GM23248 (cell line): ENCODE measurements around the gene THSD7A. TPM values are rescaled to one million over a fixed set of nuclear protein-coding genes. Genes with fewer than 3 reads are reported as not detected.

Source experiments
- DNase-seq: peaks from one replicate; pipeline ENCODE4 v3.0.0-alpha.2; 2015
- H2AFZ ChIP-seq: fragments of 200-600 bp; sonication (generic); 2 replicates; pipeline ENCODE4 v1.6.1; 2016; ENCODE audit warnings: antibody characterized with exemption
- H3F3A ChIP-seq: fragments of 200-600 bp; sonication (generic); 2 replicates; pipeline ENCODE4 v1.6.1; 2016; ENCODE audit warnings: mild to moderate bottlenecking, antibody characterized with exemption, mixed run types; ENCODE audit not compliant: insufficient read depth
- H3K27ac ChIP-seq: fragments of 200-600 bp; sonication (generic); 2 replicates; pipeline ENCODE4 v1.5.1; 2016; ENCODE audit warnings: mild to moderate bottlenecking
- H3K27me3 ChIP-seq: fragments of 200-600 bp; sonication (generic); replicated peaks from 2 replicates; pipeline ENCODE4 v1.6.1; 2016; ENCODE audit warnings: mild to moderate bottlenecking; ENCODE audit not compliant: insufficient read depth
- H3K36me3 ChIP-seq: fragments of 200-600 bp; sonication (generic); 2 replicates; pipeline ENCODE4 v1.6.1; 2016; ENCODE audit warnings: low read depth, mild to moderate bottlenecking
- H3K4me1 ChIP-seq: fragments of 200-600 bp; sonication (generic); 2 replicates; pipeline ENCODE4 v1.6.1; 2016; ENCODE audit warnings: mild to moderate bottlenecking; ENCODE audit not compliant: insufficient read depth
- H3K4me2 ChIP-seq: fragments of 200-600 bp; sonication (generic); one replicate; pipeline ENCODE4 v1.6.1; 2016; ENCODE audit warnings: mild to moderate bottlenecking; ENCODE audit not compliant: unreplicated experiment
- H3K4me3 ChIP-seq: fragments of 200-600 bp; sonication (generic); 2 replicates; pipeline ENCODE4 v1.5.1; 2016; ENCODE audit warnings: mild to moderate bottlenecking
- H3K79me2 ChIP-seq: fragments of 200-600 bp; sonication (generic); 2 replicates; pipeline ENCODE4 v1.6.1; 2016; ENCODE audit warnings: mild to moderate bottlenecking; ENCODE audit not compliant: insufficient read depth
- H3K9ac ChIP-seq: fragments of 200-600 bp; sonication (generic); 2 replicates; pipeline ENCODE4 v1.6.1; 2016; ENCODE audit warnings: mild to moderate bottlenecking
- H3K9me2 ChIP-seq: fragments of 200-600 bp; sonication (generic); 2 replicates; pipeline ENCODE4 v1.6.1; 2016; ENCODE audit warnings: mixed run types, mild to moderate bottlenecking, moderate library complexity; ENCODE audit not compliant: insufficient read depth
- H3K9me3 ChIP-seq: fragments of 200-600 bp; sonication (generic); one replicate; pipeline ENCODE4 v1.6.1; 2017; ENCODE audit warnings: low read depth
- H4K20me1 ChIP-seq: fragments of 200-600 bp; sonication (generic); 2 replicates; pipeline ENCODE4 v1.6.0; 2016; ENCODE audit not compliant: insufficient read depth
- EZH2 ChIP-seq: fragments of 200-600 bp; sonication (generic); IDR thresholded peaks from 2 replicates; pipeline ENCODE4 v1.6.1; 2018; ENCODE audit warnings: antibody characterized with exemption, mild to moderate bottlenecking; ENCODE audit not compliant: insufficient read depth, poor library complexity, severe bottlenecking
- EZH2phosphoT487 ChIP-seq: fragments of 200-600 bp; sonication (generic); IDR thresholded peaks from 2 replicates; pipeline ENCODE4 v1.6.1; 2018; ENCODE audit warnings: antibody characterized with exemption, moderate library complexity, mild to moderate bottlenecking, low read depth; ENCODE audit not compliant: insufficient read depth
- WGBS, 2 experiments: methylation state at CpG; one replicate each; pipeline ENCODE4 v1.1.6; 2015 to 2017; ENCODE audit warnings: low lambda C conversion rate in 2 of 2, low coverage in 1 of 2; ENCODE audit errors: missing lambda C conversion rate in 2 of 2; 5-methylcytosine and 5-hydroxymethylcytosine counted together
- in situ Hi-C: fragments of 300-500 bp; cut with MboI; formaldehyde crosslinking; loops from 2 replicates; pipeline ENCODE4 v1.15.0; 2020
- polyA plus RNA-seq: library from polyadenylated mRNA; unstranded; fragments of >200 nt; fragmentation: Nextera tagmentation; extraction: Ambion mirVana; gene quantifications from 2 replicates; pipeline ENCODE4 v1.2.1, GENCODE V29; 2016
- total RNA-seq: library from RNA; depleted of rRNA; stranded (reverse); fragments of >200 nt; shearing (Covaris generic); gene quantifications from 2 replicates; pipeline ENCODE4 v1.2.3, GENCODE V29; 2014

The THSD7A gene
- total and polyA plus RNA-seq, 2 experiments from 2014 or later: not detected

DNA sequence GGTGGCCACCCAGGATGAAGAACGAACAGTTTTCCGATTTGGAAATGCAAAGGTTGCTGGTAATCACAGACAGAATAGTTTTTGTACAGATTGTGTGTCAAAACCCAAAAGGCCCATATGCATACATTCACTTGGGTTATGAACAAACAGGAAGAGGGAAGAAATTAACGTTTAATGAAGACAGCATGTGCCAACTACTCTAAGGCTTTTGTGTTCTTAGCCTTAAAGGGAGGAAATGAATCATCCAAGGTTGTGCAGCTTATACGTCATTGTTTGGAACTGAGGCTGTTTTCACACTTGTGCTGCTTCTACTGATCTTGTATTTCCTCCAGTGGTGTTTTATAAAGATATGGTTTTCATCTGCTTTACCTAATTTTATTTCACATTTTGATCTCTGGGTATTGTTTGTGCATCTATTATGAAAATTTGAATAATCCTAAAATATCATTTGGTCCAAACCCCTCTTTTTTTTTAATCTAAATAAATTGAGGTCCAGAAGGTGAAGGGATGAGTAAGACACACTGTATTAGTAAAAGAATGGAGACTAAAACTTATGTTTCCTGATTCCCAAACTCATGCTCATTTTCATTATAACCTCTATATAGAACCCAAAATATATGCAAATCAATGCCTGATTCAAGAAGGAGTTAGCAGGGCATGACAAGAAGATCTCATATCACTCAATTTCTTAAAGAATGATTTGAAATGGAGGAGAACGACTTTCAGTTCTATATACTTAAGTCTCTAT, 373.1 kb downstream of the THSD7A start:
- TF ChIP-seq EZH2 (no peak), EZH2phosphoT487 (no peak)
- H3K9ac ChIP-seq: no peak overlapping the region
- in situ Hi-C loops: no loop called here
- DNase-seq: peak; percentile 90
- H3K9me2 ChIP-seq: no peaks in the 10 kb centered on the region
- H3K36me3 ChIP-seq: no peaks in the 10 kb centered on the region
- H3K9me3 ChIP-seq: no peaks in the 10 kb centered on the region
- H3K4me3 ChIP-seq: no peak overlapping the region
- H3K4me1 ChIP-seq: peaks cover 12% of the 10 kb centered on the region
- H2AFZ ChIP-seq: 0 out of 2 replicates have a peak overlapping the region, but pooled peaks have one; percentile 2
- no peaks in the 10 kb centered on the region for H3K27me3 ChIP-seq
- 37 to 45% methylated on average over 5 of the region's 5 CpGs for WGBS, 2 experiments
- no peaks in the 10 kb centered on the region for H4K20me1 ChIP-seq
- H3F3A ChIP-seq: peaks cover 8% of the 10 kb centered on the region; the same call in 1 of the 2 replicates
- no peaks in the 10 kb centered on the region for H3K79me2 ChIP-seq
- peak overlapping the region; percentile 52 for H3K4me2 ChIP-seq
- no peak overlapping the region for H3K27ac ChIP-seq

GRCh38 chr7:11457419-11457818, 374.6 kb downstream of the THSD7A start:
- no peak for TF ChIP-seq EZH2
- TF ChIP-seq EZH2phosphoT487: no peak
- H3K4me3 ChIP-seq: no peak overlapping the region
- no peak for DNase-seq
- no peaks in the 10 kb centered on the region for H3K36me3 ChIP-seq
- no peak overlapping the region for H3K9ac ChIP-seq
- H2AFZ ChIP-seq: no peak overlapping the region
- no peak overlapping the region for H3K27ac ChIP-seq
- H3K4me2 ChIP-seq: no peak overlapping the region
- in situ Hi-C loops: no loop called here
- no peaks in the 10 kb centered on the region for H3K9me3 ChIP-seq
- H3K9me2 ChIP-seq: no peaks in the 10 kb centered on the region
- H3K4me1 ChIP-seq: peaks cover 12% of the 10 kb centered on the region
- WGBS, 2 experiments: 93 to 98% methylated on average over 3 of the region's 3 CpGs
- no peaks in the 10 kb centered on the region for H3K79me2 ChIP-seq
- H3K27me3 ChIP-seq: no peaks in the 10 kb centered on the region
- no peaks in the 10 kb centered on the region for H4K20me1 ChIP-seq
- H3F3A ChIP-seq: peaks cover 8% of the 10 kb centered on the region; the same call in 1 of the 2 replicates

DNA sequence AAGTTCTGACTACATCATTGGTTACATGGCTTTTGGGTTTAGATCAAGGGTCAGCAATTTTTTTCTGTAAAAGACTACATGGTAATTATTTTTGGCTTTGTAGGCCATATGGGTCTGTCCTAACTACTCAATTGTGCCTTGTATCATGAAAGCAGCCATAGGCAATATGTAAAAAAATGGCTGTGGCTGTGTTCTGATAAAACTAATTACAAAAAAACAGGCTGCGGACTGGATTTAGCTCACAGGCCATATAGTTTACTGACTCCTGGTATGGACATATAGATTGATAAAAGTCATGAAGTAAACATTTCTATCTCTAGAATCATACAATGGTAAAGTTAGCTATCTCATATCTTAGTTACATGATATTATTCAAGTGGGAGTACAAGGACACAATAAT, 375.4 kb downstream of the THSD7A start:
- Histone ChIP-seq H2AFZ (no peak overlapping the region), H3K9me2 (no peaks in the 10 kb centered on the region), H3F3A (peaks cover 8% of the 10 kb centered on the region; the same call in 1 of the 2 replicates), H3K4me3 (no peak overlapping the region), H3K27ac (no peak overlapping the region), H4K20me1 (no peaks in the 10 kb centered on the region), H3K4me2 (no peak overlapping the region), H3K79me2 (no peaks in the 10 kb centered on the region), H3K36me3 (no peaks in the 10 kb centered on the region), H3K4me1 (peaks cover 12% of the 10 kb centered on the region), H3K9me3 (no peaks in the 10 kb centered on the region), H3K9ac (no peak overlapping the region), H3K27me3 (no peaks in the 10 kb centered on the region)
- no peak for DNase-seq
- in situ Hi-C loops: no loop called here
- whole genome bisulfite sequencing, 2 experiments: 92 to 93% methylated on average over 1 of the region's 1 CpG
- TF ChIP-seq EZH2 (no peak), EZH2phosphoT487 (no peak)

GRCh38 chr7:11452476-11452875, 379.5 kb downstream of the THSD7A start:
- H3K9me3 ChIP-seq: no peaks in the 10 kb centered on the region
- H3K27me3 ChIP-seq: no peaks in the 10 kb centered on the region
- H2AFZ ChIP-seq: no peak overlapping the region
- no peak overlapping the region for H3K4me2 ChIP-seq
- H3K36me3 ChIP-seq: no peaks in the 10 kb centered on the region
- H3F3A ChIP-seq: no peaks in the 10 kb centered on the region
- no peak overlapping the region for H3K9ac ChIP-seq
- TF ChIP-seq EZH2 (no peak), EZH2phosphoT487 (no peak)
- H3K27ac ChIP-seq: no peak overlapping the region
- H3K4me3 ChIP-seq: no peak overlapping the region
- no peaks in the 10 kb centered on the region for H3K79me2 ChIP-seq
- WGBS, 2 experiments: 57 to 66% methylated on average over 3 of the region's 3 CpGs
- no peaks in the 10 kb centered on the region for H4K20me1 ChIP-seq
- in situ Hi-C loops: no loop called here
- no peaks in the 10 kb centered on the region for H3K9me2 ChIP-seq
- DNase-seq: no peak
- H3K4me1 ChIP-seq: no peaks in the 10 kb centered on the region
